Measurements from ENCODE around the gene RFX4. TPM values are rescaled to one million over a fixed set of nuclear protein-coding genes. Genes with fewer than 3 reads are reported as not detected.

The RFX4 gene
- total and polyA plus RNA-seq, 9 of the 15 experiments (the other 6 are each of a cell fraction or from before 2014, with no cell fraction given): not detected

GRCh38 chr12:106564678-106565329, 18.0 kb upstream of the RFX4 start:
- WGBS (ENCODE audit: insufficient coverage, low coverage, missing lambda C conversion rate): 0% methylated on average over 9 of the region's 9 CpGs
- in situ Hi-C loops (cut with MboI) (no loop called here), intact Hi-C loops (cut with micrococcal nuclease) (no loop called here)
- POLR2A ChIA-PET: no interaction called here
- Histone ChIP-seq H3K36me3 (ENCODE audit: control insufficient read depth, insufficient read depth, low read length) (no peaks in the 10 kb centered on the region), H3K27me3 (ENCODE audit: control insufficient read depth in 2 of 2, insufficient read depth in 2 of 2, low read length in 2 of 2) (no peaks in the 10 kb centered on the region), H3K27ac (ENCODE audit: extremely low read depth, low read depth, low read length) (no peak overlapping the region), H2AFZ (ENCODE audit: low read depth, low read length) (no peak overlapping the region), H3K4me1 (replicated peaks in 1 of 2; ENCODE audit: control insufficient read depth in 2 of 2, insufficient read depth in 2 of 2, low read length in 2 of 2) (no peaks in the 10 kb centered on the region), H3K79me2 (ENCODE audit: control insufficient read depth, insufficient read depth, low read length) (no peaks in the 10 kb centered on the region), H3K4me2 (ENCODE audit: insufficient read depth, low read length) (no peak overlapping the region), H3K4me3 (no peak overlapping the region), H4K20me1 (replicated peaks; ENCODE audit: control insufficient read depth, insufficient read depth, low read length) (no peaks in the 10 kb centered on the region), H3K9me3 (replicated peaks; ENCODE audit: control insufficient read depth, insufficient read depth, low read depth, low read length) (no peaks in the 10 kb centered on the region), H3K9me1 (ENCODE audit: control insufficient read depth, insufficient read depth, low read length) (no peaks in the 10 kb centered on the region), H3K9ac (ENCODE audit: insufficient read depth in 1 of 2, low read depth in 2 of 2, low read length in 2 of 2) (no peak overlapping the region)
- TF ChIP-seq PKNOX1 (IDR thresholded peaks at IDR 0.05): peak; percentile 44
- TF ChIP-seq BHLHE40 (IDR thresholded peaks at IDR 0.05; ENCODE audit: low read length): no peak
- no peak for DNase-seq (ENCODE audit: extremely low read depth in 1 of 4, low spot score in 3 of 4)
- no TSS peak for BruUV-seq (replicated peaks)
- FAIRE-seq: no peak
- no peak for ATAC-seq
- CTCF ChIA-PET (ENCODE audit: low intra/inter-chr PET ratio): no interaction called here

DNA sequence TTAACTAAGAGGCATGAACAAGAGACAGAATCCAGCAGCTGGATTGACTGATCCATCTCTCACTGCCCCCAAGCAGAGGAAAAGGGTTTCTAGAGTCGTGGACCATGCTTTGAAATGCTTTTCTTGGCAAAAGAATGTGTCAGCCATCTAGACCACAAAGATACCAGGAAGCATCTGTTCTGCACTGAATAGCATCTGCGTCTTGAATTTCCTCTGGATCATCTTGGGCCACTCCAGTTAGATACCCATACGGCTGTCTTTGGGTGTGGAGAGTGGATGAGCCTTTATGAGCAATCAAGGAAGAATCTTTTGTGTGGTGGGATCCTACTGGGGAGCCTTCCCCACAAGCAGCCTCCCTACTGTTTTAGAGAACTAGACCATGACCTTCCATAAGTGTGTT, 16.0 kb upstream of the RFX4 start:
- no peaks in the 10 kb centered on the region for H3K79me2 ChIP-seq (ENCODE audit: control insufficient read depth, insufficient read depth, low read length)
- no peak overlapping the region for H3K27ac ChIP-seq (ENCODE audit: extremely low read depth, low read depth, low read length)
- H3K4me1 ChIP-seq (replicated peaks in 1 of 2; ENCODE audit: control insufficient read depth in 2 of 2, insufficient read depth in 2 of 2, low read length in 2 of 2): no peaks in the 10 kb centered on the region
- H3K9me3 ChIP-seq (replicated peaks; ENCODE audit: control insufficient read depth, insufficient read depth, low read depth, low read length): no peaks in the 10 kb centered on the region
- H3K9ac ChIP-seq (ENCODE audit: insufficient read depth in 1 of 2, low read depth in 2 of 2, low read length in 2 of 2): no peak overlapping the region
- no peak overlapping the region for H3K4me2 ChIP-seq (ENCODE audit: insufficient read depth, low read length)
- ChIA-PET POLR2A (no interaction called here), CTCF (ENCODE audit: low intra/inter-chr PET ratio) (interaction anchor here (0.6 kb wide), 1 partner anchor 1075 kb away, joined by 3 read pairs; no protein-coding TSS in a partner anchor)
- TF ChIP-seq HDAC1 (IDR thresholded peaks at IDR 0.05) (no peak), HCFC1 (IDR thresholded peaks at IDR 0.05; ENCODE audit: low read depth, low read length) (no peak)
- no peak for FAIRE-seq
- WGBS (ENCODE audit: insufficient coverage, low coverage, missing lambda C conversion rate): 0% methylated on average over 3 of the region's 3 CpGs
- intact Hi-C loops (cut with micrococcal nuclease) (no loop called here), in situ Hi-C loops (cut with MboI) (no loop called here)
- BruUV-seq (replicated peaks): no TSS peak
- no peaks in the 10 kb centered on the region for H4K20me1 ChIP-seq (replicated peaks; ENCODE audit: control insufficient read depth, insufficient read depth, low read length)
- H3K9me1 ChIP-seq (ENCODE audit: control insufficient read depth, insufficient read depth, low read length): no peaks in the 10 kb centered on the region
- no peak overlapping the region for H3K4me3 ChIP-seq
- DNase-seq (ENCODE audit: extremely low read depth in 1 of 4, low spot score in 3 of 4): no peak
- H3K27me3 ChIP-seq (ENCODE audit: control insufficient read depth in 2 of 2, insufficient read depth in 2 of 2, low read length in 2 of 2): no peaks in the 10 kb centered on the region
- H2AFZ ChIP-seq (ENCODE audit: low read depth, low read length): no peak overlapping the region
- no peak for ATAC-seq
- H3K36me3 ChIP-seq (ENCODE audit: control insufficient read depth, insufficient read depth, low read length): no peaks in the 10 kb centered on the region
